ENCODE data around the gene ODF4. TPM values are rescaled to one million over a fixed set of nuclear protein-coding genes. Genes with fewer than 3 reads are reported as not detected.
"Not testable (repeated sequence)": the region's sequence is repeated elsewhere in the genome, so short reads cannot be mapped to it uniquely, and the experiment has no call there.

Gene ODF4
- total RNA-seq, 1 donor from 2014 or later: not detected

GRCh38 chr17:8368193-8368592 lies 28.6 kb downstream of the ODF4 start:
- no peak overlapping the region for H3K27ac Mint-ChIP-seq

DNA sequence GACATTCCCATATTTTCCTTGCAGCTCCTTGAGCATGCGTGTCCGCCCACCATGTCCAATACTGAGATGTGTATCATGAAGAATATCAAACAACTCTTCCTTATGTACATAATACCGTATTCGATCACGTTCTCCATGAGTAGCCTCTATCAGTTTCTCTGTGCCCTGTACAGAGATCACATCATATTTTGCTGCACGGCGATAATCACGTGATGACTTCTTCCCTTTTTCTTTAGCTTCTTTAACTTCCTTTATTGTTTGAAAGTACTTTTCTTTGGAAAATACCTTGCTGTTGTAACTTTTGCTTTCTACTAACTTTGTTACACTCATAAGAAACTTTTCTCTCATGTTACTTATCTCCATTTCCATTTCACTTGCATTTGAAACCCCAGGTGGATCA lies 30.3 kb downstream of the ODF4 start:
- TF ChIP-seq, protein P1, sequence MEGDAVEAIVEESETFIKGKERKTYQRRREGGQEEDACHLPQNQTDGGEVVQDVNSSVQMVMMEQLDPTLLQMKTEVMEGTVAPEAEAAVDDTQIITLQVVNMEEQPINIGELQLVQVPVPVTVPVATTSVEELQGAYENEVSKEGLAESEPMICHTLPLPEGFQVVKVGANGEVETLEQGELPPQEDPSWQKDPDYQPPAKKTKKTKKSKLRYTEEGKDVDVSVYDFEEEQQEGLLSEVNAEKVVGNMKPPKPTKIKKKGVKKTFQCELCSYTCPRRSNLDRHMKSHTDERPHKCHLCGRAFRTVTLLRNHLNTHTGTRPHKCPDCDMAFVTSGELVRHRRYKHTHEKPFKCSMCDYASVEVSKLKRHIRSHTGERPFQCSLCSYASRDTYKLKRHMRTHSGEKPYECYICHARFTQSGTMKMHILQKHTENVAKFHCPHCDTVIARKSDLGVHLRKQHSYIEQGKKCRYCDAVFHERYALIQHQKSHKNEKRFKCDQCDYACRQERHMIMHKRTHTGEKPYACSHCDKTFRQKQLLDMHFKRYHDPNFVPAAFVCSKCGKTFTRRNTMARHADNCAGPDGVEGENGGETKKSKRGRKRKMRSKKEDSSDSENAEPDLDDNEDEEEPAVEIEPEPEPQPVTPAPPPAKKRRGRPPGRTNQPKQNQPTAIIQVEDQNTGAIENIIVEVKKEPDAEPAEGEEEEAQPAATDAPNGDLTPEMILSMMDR (IDR thresholded peaks at IDR 0.05; ENCODE audit: unreplicated experiment): no peak
- H3K36me3 Mint-ChIP-seq (ENCODE audit: insufficient read depth): peaks cover 22% of the 10 kb centered on the region
- H3K27me3 Mint-ChIP-seq: no peaks in the 10 kb centered on the region
- H3K27ac Mint-ChIP-seq: no peak overlapping the region
- H3K4me3 Mint-ChIP-seq (ENCODE audit: low read depth): no peak overlapping the region
- peaks cover 2% of the 10 kb centered on the region for H3K4me1 Mint-ChIP-seq (ENCODE audit: low read depth)
- H3K9me3 Mint-ChIP-seq (ENCODE audit: low read depth): no peaks in the 10 kb centered on the region
- DNase-seq (ENCODE audit: low spot score, unreplicated experiment): no peak

More at GRCh38 chr17:8368193-8368592, 28.6 kb downstream of the ODF4 start:
- no peaks in the 10 kb centered on the region for H3K4me1 Mint-ChIP-seq (ENCODE audit: low read depth)
- H3K27me3 Mint-ChIP-seq: no peaks in the 10 kb centered on the region
- no peak overlapping the region for H3K4me3 Mint-ChIP-seq (ENCODE audit: low read depth)
- no peaks in the 10 kb centered on the region for H3K9me3 Mint-ChIP-seq (ENCODE audit: low read depth)
- no peak for DNase-seq (ENCODE audit: low spot score, unreplicated experiment)
- peaks cover 23% of the 10 kb centered on the region for H3K36me3 Mint-ChIP-seq (ENCODE audit: insufficient read depth)
- TF ChIP-seq, protein P1 (IDR thresholded peaks at IDR 0.05; ENCODE audit: unreplicated experiment): no peak

DNA sequence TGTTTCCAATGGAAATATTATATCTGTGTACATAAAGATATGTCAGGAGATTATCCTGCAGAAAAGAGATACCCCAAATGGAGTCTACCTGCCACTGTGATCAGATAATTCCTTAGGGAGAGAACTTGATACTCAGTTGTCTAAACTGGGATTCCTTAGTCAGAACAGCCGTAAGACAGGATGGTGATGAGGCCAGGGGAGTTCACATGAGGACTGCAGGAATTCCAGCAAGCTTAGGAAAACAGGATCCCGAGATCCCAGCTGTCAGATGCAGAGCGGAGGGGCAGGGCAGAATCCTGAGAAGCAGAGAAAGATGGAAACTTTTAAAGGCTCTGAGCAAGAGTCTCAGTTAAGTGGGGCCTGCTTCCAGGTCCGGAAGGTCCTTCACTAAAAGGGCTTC lies 32.1 kb downstream of the ODF4 start:
- TF ChIP-seq, protein P1 (IDR thresholded peaks at IDR 0.05; ENCODE audit: unreplicated experiment): no peak
- H3K27ac Mint-ChIP-seq: no peak overlapping the region
- peaks cover 11% of the 10 kb centered on the region for H3K4me1 Mint-ChIP-seq (ENCODE audit: low read depth)
- H3K27me3 Mint-ChIP-seq: no peaks in the 10 kb centered on the region
- no peak for DNase-seq (ENCODE audit: low spot score, unreplicated experiment)
- peaks cover 24% of the 10 kb centered on the region for H3K36me3 Mint-ChIP-seq (ENCODE audit: insufficient read depth)
- no peak overlapping the region for H3K4me3 Mint-ChIP-seq (ENCODE audit: low read depth)
- H3K9me3 Mint-ChIP-seq (ENCODE audit: low read depth): no peaks in the 10 kb centered on the region

- Mint-ChIP-seq H3K9me3 (ENCODE audit: low read depth) (no peaks in the 10 kb centered on the region), H3K27me3 (no peaks in the 10 kb centered on the region)
Observed at GRCh38 chr17:8372422-8372821, 32.8 kb downstream of the ODF4 start.

GRCh38 chr17:8373856-8374255 lies 34.2 kb downstream of the ODF4 start:
- DNase-seq (ENCODE audit: low spot score, unreplicated experiment); H3K27ac Mint-ChIP-seq; H3K9me3 Mint-ChIP-seq (ENCODE audit: low read depth); H3K4me3 Mint-ChIP-seq (ENCODE audit: low read depth); H3K27me3 Mint-ChIP-seq: not testable (repeated sequence)
- peaks cover 14% of the 10 kb centered on the region for H3K4me1 Mint-ChIP-seq (ENCODE audit: low read depth)
- H3K36me3 Mint-ChIP-seq (ENCODE audit: insufficient read depth): peaks cover 35% of the 10 kb centered on the region

More at GRCh38 chr17:8372422-8372821, 32.8 kb downstream of the ODF4 start:
- no peak overlapping the region for H3K4me3 Mint-ChIP-seq (ENCODE audit: low read depth)
- H3K36me3 Mint-ChIP-seq (ENCODE audit: insufficient read depth): peaks cover 26% of the 10 kb centered on the region
- DNase-seq (ENCODE audit: low spot score, unreplicated experiment): no peak
- peak overlapping the region; percentile 69 for H3K27ac Mint-ChIP-seq
- H3K4me1 Mint-ChIP-seq (ENCODE audit: low read depth): peaks cover 12% of the 10 kb centered on the region
- TF ChIP-seq, protein P1 (IDR thresholded peaks at IDR 0.05; ENCODE audit: unreplicated experiment): no peak

DNA sequence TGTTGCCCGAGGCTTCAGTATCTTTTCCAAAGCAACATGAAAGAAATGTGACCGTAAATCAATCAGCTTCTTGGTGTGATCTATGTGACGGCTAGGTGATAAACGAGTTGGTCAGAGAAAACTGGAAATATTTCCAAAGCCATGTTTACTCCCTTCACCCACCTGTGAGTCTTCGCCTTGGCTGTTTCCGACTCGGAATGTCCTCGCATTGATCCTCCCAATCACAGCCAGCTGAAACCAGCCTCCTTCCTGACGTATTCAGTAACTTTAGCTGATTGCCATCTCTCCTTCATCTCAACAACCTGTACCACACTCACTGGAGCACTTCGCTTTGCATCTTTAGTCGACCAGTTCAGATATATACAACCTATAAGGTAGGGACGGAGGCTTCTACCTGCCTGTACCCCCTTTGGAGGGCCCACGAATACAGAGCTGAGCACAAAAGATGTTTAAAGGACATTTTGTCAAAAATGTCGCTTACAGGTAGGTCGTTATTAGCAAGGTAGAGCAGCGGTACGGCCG lies 36.2 kb downstream of the ODF4 start:
- DNase-seq (ENCODE audit: low spot score, unreplicated experiment): peak; percentile 36
- Mint-ChIP-seq H3K27ac (peak overlapping the region; percentile 98), H3K4me1 (ENCODE audit: low read depth) (peaks cover 14% of the 10 kb centered on the region), H3K4me3 (ENCODE audit: low read depth) (peak overlapping the region; percentile 80), H3K27me3 (no peaks in the 10 kb centered on the region), H3K36me3 (ENCODE audit: insufficient read depth) (peaks cover 28% of the 10 kb centered on the region), H3K9me3 (ENCODE audit: low read depth) (no peaks in the 10 kb centered on the region)
- TF ChIP-seq, protein P1 (IDR thresholded peaks at IDR 0.05; ENCODE audit: unreplicated experiment): no peak
